ENCODE measurements around the gene EFNA2.

EFNA2 gene

DNA sequence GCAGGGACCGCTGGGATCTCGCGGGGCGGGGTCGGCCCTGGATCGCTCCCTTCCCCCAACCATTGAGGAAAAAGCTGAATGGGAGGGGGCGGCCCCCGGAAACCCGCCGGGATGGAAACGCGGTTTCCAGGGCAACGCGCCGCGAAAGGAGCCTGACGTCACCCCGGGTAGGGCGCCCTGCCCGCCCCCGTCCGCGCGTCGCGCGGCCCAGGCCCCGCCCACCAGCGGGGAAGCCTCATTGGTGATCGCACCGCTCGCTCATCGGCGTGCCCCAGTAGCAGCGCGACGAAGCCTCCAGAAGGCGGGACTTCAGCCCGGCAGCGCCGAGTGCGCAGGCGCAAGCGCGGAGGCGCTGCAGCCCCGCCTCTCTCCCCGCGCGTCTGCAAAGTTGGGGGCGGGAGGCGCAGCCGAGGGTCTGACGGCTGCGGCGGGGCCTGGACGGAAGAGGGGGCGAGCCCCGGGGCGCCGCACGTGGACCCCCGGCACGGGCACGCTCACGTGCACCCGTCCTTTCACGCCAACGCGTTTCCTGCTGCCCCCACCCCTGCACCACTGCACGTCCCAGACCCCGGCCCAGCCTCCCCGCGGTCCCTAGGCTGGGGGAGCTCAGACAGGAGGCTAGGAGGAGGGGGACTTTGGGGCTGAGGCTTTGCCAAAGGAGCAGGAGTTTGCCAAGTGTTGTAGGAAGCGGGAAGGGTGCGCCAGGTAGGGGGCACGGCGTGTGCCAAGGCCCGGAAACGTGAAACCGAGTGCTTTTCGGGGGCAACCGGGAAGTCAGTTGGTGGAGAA, 24.7 kb upstream of the EFNA2 start:
- peak; percentile 95 for DNase-seq

DNA sequence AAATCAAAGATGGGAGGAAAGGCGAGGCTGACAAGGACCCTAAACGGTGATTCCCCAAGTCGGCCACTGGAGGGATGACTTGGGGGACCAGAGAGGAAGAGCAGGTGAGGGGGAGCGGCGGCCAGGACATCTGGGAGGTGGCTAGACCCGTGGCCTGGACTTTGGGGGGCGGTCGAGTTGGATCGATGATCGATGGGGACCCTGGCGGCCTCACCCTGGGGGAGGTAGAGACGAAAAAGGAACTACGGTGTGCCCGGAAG, 24.2 kb upstream of the EFNA2 start:
- no peak for DNase-seq

DNA sequence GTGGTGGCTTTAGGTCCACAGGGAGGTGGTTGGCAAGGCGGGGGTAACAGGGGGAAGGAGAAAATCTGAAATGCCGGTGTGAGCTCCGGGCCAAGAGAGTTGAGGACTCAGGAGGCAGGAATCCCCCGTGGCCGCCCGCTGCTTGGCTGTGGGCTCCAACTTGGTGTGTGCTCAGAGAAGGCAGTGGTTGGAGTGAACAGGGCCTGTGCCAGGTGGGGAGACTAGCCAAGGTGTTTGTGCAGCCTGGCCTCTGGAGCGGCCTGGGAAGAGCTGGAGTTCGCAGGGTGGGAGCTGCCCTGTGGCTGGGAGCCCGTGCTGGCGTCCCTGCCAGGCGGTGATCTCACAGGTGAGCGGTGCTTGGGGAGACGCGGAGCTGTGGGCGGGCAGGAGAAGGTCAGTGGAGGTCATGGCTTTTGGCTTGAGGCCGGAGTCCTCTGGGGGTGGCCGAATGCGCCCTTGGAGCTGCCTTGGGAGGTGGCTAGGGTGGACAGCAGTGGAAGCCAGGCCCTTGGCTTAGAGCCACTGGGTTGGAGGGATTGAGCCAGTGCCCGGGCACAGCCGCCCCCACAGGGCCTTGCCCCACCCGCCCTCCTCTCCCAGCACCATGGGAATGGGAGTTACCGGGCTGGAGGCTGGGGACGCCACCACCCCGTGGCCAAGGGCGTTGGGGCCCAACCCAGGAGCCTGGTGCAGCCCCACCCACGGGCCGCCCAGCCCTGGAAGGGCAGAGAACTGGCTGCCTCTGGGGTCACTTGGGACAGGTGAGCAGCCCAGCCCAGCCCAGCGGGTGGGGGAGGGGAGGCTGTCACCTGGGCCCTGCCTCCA, 23.7 kb upstream of the EFNA2 start:
- peak; percentile 44 for DNase-seq

DNA sequence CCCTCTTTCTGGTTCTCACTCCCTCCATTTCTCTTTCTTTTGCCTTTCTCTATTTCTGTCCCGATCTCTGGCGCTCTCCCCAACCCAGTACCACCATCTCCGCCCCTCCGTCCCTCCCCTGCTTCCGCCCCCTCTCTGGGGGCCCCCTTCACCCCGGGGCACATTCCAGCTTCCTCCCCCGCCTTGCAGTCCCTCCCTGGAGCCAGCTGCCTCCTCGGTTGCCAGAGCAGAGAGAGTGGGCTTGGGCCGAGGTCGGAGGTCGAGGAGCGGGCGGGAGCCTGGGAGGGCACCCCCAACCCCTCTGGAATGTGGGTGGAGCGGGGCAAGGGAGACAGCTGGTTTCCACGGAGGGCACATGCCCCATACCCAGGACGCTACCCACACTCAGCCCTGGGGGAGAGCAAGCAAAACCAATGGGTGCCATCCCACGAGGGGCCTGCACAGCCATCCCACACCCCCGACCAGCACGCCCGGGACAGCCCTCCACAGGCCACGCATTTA, 23.0 kb upstream of the EFNA2 start:
- no peak for DNase-seq

DNA sequence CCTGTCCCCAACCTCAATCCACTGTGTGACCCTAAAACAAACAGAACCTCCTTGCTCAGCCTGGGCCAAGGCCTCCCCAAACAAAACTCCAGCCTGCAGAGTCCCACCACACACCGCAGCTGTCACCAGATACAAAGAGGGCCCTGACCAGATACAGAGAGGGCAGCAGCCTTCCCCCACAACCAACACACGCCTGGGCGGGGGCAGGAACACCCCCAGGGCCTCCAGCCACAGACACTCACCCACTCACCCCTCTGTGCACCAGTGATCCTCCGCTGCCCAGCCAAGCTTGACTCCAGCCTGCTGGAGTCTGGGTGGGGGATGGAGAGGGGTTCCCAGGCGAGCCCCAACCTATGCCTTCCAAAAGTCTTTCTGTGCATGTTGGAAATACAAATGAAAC, 22.5 kb upstream of the EFNA2 start:
- no peak for DNase-seq

DNA sequence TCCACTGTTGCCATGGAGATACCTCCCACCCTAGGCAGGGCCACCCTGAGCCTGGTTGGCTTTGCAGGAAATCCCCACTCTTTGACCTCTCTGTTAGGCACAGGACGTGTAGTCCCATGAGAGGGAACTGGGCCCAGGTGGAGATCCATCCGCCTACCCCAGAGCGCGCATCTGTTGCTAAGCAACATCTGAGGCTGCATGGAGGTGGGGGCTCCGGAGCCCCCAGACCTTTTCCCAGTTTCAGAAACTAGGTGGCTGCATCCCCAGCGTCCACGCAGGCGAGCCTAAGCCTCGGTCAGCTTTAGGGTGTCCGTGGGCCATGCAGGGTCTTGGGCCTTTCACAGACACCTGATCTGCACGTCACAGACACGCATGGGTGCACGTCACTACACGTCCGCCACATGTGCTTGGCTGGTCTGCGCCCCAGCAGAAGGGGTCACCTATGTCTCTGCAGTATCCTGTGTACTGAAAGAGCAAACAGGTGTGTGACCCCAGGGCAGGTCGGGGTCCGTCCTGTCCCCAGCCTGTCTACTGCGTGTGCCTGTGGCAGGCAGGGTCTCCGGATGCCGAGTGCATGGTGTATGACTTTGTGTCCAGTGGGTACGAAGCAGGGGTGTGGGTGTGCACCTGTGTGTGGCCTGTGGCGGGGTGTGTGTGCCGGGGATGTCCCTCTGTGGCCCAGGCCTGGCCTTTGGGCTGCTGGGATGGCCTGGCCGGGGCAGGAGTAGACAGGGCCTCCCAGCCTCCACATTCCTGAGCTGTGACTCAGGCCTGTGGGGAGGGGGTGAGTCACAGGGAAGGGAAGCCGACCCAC, 20.7 kb upstream of the EFNA2 start:
- DNase-seq, result no peak

DNA sequence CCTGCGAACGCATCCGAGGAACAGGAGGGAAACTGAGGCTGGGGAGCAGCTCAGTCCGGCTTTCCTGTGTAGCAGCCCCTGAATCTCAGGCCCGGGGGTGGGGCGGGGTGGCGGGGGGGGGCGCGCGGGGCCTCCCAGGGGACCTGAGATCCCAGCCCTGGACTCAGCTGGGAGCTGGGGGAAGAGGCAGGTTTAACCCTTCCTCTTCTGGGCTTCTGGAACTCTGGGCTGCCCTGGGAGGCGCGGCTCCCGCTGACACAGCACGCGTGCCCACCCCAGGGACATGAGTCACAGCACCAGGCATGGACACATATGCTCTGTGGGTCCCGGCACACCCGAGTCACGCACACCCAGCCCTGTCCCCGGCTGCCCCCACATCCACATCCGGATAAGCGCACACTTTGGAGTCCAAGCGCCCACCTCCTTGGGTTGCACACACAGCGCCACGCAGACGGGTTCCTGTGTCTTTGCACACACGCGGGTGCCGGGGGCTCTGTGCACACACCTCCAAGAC, 20.0 kb upstream of the EFNA2 start:
- DNase-seq, result no peak

DNA sequence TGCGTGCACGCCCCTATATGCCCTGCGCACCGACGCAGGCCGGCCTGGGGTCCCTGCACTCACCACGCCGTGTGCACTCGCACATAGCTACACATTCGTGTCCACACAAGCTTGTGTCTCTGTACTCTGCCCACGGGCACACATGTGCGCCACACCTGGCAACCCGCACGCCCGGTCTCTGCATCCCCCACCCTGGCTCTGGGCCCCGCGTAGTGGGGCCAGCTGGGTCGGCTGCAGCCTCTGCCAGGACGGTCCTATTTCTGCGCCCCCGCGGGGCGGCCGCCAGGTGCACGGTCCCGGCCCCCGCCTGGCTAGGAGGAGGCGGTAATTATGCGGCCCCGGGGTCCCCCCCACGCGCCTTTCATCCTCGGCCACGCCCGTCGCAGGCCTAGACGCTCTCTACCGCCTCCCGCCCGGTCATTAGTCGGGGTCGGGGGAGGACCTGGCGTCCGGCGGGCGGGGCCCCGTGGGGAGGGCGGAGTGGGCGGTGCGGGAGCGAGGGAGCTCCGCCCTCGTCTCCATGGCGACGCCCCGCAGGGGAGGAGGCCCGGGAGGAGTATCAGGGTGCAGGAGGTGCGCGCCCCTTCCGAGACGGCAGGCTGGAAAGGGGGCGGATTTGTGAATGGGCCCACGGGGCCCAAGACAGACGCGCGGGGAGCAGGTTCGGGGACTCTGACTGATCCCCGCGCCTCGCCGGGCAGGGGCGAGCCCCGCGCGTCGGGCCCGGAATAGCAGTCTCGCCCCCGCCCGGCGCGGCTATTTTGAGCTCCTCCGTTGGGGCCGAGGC, 19.4 kb upstream of the EFNA2 start:
- peak; percentile 73 for DNase-seq

DNA sequence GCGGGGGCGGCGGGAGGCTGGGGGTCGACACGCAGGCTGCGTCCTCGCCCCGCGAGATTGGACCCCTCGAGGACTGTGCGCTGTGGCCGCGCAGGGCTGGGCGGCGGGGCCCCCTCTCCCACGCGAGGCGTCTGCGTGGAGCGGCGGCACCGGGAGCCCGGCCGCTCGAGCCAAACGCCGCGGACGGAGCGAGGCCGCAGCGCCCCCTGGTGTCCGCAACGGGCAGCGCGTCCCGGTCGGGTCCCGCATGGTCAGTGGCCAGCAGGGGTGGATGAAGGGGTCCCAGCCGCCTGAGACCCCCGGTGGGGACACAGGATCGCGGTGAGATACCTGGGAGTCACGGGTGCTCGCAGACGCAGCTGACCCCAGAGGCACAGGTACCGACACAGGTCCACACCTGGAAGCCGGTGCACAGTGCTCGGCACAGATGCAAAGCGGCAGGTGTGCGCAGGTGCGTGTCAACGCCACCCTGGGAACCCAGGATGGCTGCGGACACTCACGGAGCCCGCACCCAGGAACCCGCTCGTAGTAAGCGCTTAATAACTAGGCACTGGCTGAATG, 18.7 kb upstream of the EFNA2 start:
- DNase-seq, result peak; percentile 49

DNA sequence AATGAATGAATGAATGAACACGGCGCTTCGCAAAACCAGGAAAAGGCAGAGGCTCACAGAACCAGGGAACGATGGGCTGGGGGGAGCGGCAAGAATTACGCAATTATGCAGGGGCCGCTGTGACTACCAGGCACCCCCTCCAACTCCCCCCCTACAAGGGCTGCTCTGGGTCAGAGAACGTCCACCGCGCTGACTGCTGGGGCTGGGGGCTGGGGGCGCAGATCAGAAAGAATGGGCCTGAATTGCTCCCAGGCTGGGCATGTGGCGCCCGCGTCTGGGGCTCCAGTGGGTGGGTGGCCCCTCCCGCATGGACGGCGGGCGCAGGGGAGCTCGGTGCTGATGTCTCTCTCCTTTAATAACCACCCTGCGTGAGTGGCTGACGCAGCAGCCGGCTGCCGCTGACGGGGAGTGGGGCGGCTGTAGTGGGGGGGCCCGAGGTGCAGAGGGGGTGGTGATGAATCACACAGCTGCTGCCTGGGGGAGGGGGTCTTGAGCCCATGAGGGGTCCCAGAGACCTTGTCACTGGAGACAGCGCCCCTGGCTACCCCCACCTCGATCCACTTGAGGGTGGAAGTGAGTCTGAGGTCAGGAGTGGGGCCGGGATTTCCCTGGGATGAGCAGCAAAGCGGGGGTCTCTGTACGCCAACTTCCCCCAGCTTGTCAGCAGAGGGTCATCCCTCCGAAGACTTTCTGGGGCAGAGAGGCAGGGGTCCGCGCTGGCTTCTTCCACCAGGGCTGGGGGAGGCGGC, 18.0 kb upstream of the EFNA2 start:
- DNase-seq, result no peak

DNA sequence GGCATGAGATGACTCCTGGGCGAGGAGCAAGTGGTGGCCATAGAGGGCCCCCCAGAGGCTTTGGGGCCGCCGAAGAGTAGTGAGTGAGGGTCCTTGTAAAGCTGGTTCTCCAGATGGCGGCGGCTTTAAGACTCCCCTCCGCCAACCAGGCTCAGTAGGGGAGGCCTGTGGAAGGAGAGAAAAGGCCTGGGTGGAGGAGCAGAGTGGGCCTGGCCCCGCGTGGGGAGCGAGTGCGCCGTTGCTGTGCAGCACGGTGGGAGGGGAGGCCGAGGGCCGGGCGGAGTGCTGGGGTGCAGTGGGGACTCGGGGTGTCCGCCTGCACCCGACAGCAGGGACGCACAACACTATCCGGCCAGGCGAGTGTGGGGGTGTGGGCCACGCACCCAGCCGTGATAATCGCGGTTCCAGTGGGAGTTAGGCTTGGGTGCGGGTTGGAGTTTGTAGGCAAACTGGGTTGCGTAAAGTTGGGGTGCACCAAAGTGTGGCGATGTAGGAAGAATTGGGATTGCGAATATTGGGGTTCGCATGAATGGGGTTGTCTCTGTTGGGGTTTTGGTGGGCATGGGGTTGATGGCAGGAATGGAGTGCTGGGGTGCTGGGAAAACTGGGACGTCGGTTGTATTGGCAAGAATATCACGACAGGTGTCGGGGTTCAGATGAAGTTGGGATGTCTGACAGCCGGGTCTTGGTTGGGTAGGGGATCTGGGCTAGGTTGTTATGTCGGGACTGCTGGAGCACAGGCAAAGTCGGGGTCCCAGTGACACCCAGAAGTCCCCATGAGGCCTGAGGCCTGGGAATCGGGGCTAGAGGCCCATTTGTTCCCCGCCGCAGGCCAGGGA, 17.2 kb upstream of the EFNA2 start:
- DNase-seq, result no peak

DNA sequence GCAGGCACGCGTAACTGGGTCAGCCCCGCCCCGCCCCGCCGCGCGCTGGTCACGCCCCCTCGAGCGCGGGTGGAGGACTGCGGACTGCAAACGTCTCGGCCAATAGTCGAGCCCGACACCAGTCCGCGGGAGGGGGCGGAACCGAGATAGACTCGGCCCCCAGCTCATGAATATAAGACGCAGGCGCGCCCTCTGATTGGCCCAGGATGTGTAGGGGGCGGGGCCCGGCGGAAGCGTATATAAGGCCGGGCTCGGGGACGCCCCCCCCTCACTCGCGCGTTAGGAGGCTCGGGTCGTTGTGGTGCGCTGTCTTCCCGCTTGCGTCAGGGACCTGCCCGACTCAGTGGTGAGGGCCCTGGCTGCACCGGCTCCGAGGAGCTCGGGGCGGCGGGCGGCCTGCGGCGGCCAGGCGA, 16.6 kb upstream of the EFNA2 start, which contains the start of gene CIRBP:
Gene CIRBP, plus strand, starts transcription at position 268 of the 413 bp plus-strand sequence. CDS start 1,602 bp downstream, outside the sequence.
- DNase-seq, result peak; percentile 98

DNA sequence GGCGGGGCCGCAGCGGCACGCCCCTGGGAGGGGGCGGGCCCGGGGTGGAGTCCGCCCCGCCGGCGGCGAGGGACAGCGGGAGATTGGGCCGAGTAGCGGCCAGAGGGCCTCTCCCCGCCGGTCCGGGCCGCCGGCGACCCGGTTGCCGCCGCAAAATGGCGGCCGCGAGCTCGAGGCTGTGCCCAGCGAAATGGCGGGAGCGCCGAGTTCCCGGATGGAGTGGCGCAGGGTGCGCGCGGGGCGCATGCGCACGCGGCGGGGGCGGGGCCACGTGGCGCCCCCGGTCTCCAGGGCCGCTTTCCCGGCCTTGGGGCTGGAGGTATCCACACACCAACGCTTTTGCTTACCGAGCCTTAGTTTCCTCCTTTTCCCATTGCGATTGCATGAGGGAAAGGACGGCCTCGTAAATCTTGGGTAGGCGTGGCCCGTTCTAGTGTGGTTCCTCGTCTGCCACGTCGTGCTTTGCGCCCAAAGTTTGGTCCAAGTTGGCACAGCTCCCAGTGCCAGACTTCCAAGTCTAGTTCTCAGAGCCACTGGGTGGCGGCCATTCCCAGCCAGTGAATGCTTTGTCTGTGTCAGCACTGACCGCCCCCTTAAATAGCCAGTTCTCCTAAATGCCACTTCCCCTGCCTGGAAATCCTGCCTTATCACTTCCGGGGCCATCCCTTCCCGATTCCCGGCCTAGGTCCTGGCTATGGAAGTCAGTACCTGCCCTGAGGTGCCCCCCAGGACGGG, 16.0 kb upstream of the EFNA2 start:
- DNase-seq, result peak; percentile 80

DNA sequence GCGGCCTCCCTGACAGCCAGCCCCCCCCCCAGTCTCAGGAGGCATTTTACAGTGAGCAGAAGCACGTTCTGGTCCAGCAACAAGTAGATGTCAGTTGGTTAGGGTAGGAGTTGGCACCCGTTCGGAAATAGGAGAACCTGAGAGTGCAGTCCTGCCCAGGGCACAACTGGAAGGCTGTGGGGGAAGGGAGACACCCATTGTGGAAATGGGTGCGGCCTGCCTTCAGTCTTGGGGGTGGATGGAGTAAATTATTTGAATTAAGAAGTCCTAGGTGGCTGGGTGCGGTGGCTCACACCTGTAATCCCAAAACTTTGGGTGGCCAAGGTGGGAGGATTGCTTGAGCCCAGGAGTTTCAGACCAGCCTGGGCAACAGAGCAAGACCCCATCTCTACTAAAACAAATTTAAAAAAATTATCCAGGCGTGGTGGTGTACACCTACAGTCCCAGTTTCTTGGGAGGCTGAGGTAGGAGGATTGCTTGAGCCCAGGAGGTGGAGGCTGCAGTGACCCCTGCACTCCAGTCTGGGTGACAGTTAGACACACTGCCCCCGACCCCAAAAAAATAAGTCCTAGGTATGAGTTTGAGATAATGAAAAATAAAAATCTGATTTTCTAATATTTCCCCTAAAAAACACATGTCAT, 15.3 kb upstream of the EFNA2 start:
- no peak for DNase-seq

DNA sequence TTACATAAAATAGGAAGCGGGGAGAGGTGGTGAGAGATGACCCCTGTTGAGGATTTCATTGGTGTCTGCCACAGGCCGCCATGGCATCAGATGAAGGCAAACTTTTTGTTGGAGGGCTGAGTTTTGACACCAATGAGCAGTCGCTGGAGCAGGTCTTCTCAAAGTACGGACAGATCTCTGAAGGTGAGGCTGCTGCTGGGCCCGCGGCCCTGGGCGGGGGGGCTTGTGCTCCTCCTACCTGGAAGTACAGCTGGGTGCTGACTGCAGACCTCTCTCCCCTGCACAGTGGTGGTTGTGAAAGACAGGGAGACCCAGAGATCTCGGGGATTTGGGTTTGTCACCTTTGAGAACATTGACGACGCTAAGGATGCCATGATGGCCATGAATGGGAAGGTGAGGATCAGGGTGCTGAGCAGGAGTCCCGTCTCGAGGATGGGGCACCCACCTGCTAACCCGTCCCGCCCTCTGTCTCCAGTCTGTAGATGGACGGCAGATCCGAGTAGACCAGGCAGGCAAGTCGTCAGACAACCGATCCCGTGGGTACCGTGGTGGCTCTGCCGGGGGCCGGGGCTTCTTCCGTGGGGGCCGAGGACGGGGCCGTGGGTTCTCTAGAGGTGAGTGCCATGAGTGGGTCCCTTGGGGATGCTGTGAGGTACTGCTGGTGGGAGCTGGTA, 14.7 kb upstream of the EFNA2 start:
- DNase-seq, result no peak

DNA sequence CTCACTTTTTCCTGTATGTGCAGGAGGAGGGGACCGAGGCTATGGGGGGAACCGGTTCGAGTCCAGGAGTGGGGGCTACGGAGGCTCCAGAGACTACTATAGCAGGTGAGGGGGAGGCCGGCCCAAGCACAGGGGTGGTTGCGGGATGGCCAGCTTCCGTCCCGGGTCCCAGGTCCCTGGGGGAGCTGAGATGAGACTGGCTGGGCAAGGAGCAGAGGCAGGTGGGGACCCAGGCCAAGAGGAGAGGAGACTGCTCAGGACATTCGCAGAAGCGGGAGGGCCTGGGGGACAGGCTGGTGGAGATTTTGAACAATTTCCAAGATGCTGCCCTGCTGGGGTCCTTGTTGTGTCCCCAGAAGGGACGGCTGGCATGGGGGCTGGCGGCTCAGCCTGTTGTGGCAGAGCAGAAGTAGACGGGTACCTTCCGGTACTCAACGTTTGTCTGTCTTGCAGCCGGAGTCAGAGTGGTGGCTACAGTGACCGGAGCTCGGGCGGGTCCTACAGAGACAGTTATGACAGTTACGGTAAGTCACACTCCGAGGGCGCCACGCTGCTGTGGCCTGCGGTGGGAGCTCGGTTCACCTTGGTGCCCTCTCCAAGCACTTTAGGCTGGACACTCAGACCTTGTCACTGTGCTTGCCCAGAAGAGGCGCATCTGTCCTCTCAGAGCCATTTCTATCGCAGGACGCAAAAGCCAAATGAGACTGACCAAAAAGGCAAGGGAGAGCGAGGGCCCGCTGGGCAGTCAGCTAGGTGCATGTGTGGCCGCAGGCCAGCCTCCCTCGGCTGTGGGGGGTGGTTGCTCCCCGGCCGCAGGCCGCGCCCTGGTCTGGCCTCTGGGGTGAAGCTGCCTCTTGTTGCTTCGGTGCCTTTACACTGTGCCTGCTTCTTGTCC, 13.9 kb upstream of the EFNA2 start:
- no peak for DNase-seq
